Chondrocyte (in vitro differentiated cells): ENCODE measurements around the gene SSBP3. TPM values are rescaled to one million over a fixed set of nuclear protein-coding genes. Genes with fewer than 3 reads are reported as not detected.

Experiments used
- DNase-seq: peaks from one replicate; pipeline ENCODE4 v3.0.0; 2021; ENCODE audit warnings: mixed read lengths, low spot score
- H3K27ac Mint-ChIP-seq: one replicate; pipeline ENCODE4 v1.8.0; 2021; ENCODE audit warnings: mild to moderate bottlenecking, moderate library complexity, mixed read lengths; ENCODE audit not compliant: unreplicated experiment
- H3K27me3 Mint-ChIP-seq: 2 replicates; pipeline ENCODE4 v1.8.0; 2021; ENCODE audit warnings: low read depth, mixed read lengths
- H3K36me3 Mint-ChIP-seq: 2 replicates; pipeline ENCODE4 v1.8.0; 2021; ENCODE audit warnings: low read depth, mixed read lengths
- H3K4me1 Mint-ChIP-seq: 2 replicates; pipeline ENCODE4 v1.8.0; 2021; ENCODE audit warnings: low read depth, mild to moderate bottlenecking, mixed read lengths
- H3K4me3 Mint-ChIP-seq: one replicate; pipeline ENCODE4 v1.8.0; 2021; ENCODE audit warnings: mild to moderate bottlenecking, moderate library complexity, mixed read lengths; ENCODE audit not compliant: unreplicated experiment
- H3K9me3 Mint-ChIP-seq: 2 replicates; pipeline ENCODE4 v1.8.0; 2021; ENCODE audit warnings: low read depth, mixed read lengths
- CTCF ChIP-seq: fragments of 200-600 bp; sonication (generic); IDR thresholded peaks from 2 replicates; pipeline ENCODE4 v1.5.0; 2021; ENCODE audit warnings: antibody characterized with exemption, mild to moderate bottlenecking, moderate library complexity
- total RNA-seq: library from RNA; stranded (reverse); gene quantifications from 3 replicates; pipeline ENCODE4 v1.2.1, GENCODE V29; 2021

Gene SSBP3
- total RNA-seq, 1 donor from 2014 or later: 22.0 TPM

- Mint-ChIP-seq H3K27me3 (no peaks in the 10 kb centered on the region), H3K9me3 (no peaks in the 10 kb centered on the region), H3K4me3 (no peak overlapping the region), H3K27ac (no peak overlapping the region), H3K4me1 (peaks cover 45% of the 10 kb centered on the region), H3K36me3 (peaks cover 3% of the 10 kb centered on the region)
- no peak for TF ChIP-seq CTCF
- DNase-seq: no peak
Measured at GRCh38 chr1:54223441-54224202, 182.6 kb downstream of the SSBP3 start.

- H3K36me3 Mint-ChIP-seq: peaks cover 10% of the 10 kb centered on the region
- no peak for TF ChIP-seq CTCF
- no peaks in the 10 kb centered on the region for H3K27me3 Mint-ChIP-seq
- H3K27ac Mint-ChIP-seq: no peak overlapping the region
- DNase-seq: no peak
- H3K4me3 Mint-ChIP-seq: no peak overlapping the region
- H3K4me1 Mint-ChIP-seq: peaks cover 36% of the 10 kb centered on the region
- no peaks in the 10 kb centered on the region for H3K9me3 Mint-ChIP-seq
Measured at GRCh38 chr1:54222711-54223110, 183.5 kb downstream of the SSBP3 start.

GRCh38 chr1:54221867-54222484 lies 184.2 kb downstream of the SSBP3 start:
- Mint-ChIP-seq H3K9me3 (no peaks in the 10 kb centered on the region), H3K36me3 (peaks cover 15% of the 10 kb centered on the region), H3K27ac (no peak overlapping the region), H3K27me3 (no peaks in the 10 kb centered on the region), H3K4me1 (peaks cover 29% of the 10 kb centered on the region), H3K4me3 (no peak overlapping the region)
- no peak for DNase-seq
- no peak for TF ChIP-seq CTCF

GRCh38 chr1:54221113-54221834 lies 184.9 kb downstream of the SSBP3 start:
- H3K4me3 Mint-ChIP-seq: no peak overlapping the region
- H3K27me3 Mint-ChIP-seq: no peaks in the 10 kb centered on the region
- H3K27ac Mint-ChIP-seq: peak overlapping the region; percentile 17
- TF ChIP-seq CTCF: no peak
- H3K4me1 Mint-ChIP-seq: peaks cover 22% of the 10 kb centered on the region
- no peak for DNase-seq
- peaks cover 21% of the 10 kb centered on the region for H3K36me3 Mint-ChIP-seq
- no peaks in the 10 kb centered on the region for H3K9me3 Mint-ChIP-seq

GRCh38 chr1:54220004-54220811 lies 186.0 kb downstream of the SSBP3 start:
- TF ChIP-seq CTCF: no peak
- Mint-ChIP-seq H3K27me3 (no peaks in the 10 kb centered on the region), H3K4me1 (peaks cover 15% of the 10 kb centered on the region), H3K27ac (peak overlapping the region; percentile 67), H3K9me3 (no peaks in the 10 kb centered on the region), H3K36me3 (peaks cover 28% of the 10 kb centered on the region), H3K4me3 (no peak overlapping the region)
- no peak for DNase-seq
